K562 (cell line): ENCODE measurements around the gene RMP24.

Experiments
- ATAC-seq: fragments of 200-7000 bp; cut with Tn5 transposase; 3 replicates; pipeline ENCODE4 v1.9.1; 2020; ENCODE audit warnings: moderate library complexity
- BruUV-seq: library from RNA; stranded (reverse); fragments of 400-500 nt; replicated peaks from 2 replicates; lab custom pipeline; 2021; lab: Mats Ljungman, UMichigan
- CTCF ChIA-PET: fragments of 300-600 bp; formaldehyde crosslinking; extraction: SDS; loops from one replicate; lab custom pipeline; 2021; ENCODE audit warnings: low intra/inter-chr PET ratio; lab: Yijun Ruan, JAX
- POLR2A ChIA-PET: fragments of 300-600, 350-650 bp; sonication (Branson Sonifier 250); formaldehyde crosslinking; extraction: SDS; loops from one replicate; lab custom pipeline; 2021; ENCODE audit warnings: antibody characterized with exemption, inconsistent platforms; lab: Yijun Ruan, JAX
- DNase-seq, 4 experiments: peaks; one replicate each; pipeline versions ENCODE4 v3.0.0 to v3.0.0-alpha.2; 2011 to 2018; ENCODE audit warnings: low spot score in 3 of 4, mixed read lengths in 3 of 4; ENCODE audit errors: extremely low read depth in 1 of 4
- FAIRE-seq: peaks from 2 replicates; lab custom pipeline; 2011; peaks lifted over from hg19 to GRCh38; lab: Jason Lieb, UNC
- H2AFZ ChIP-seq: 2 replicates; pipeline ENCODE4 v1.6.0; 2011; ENCODE audit warnings: low read depth, low read length, control low read depth, inconsistent platforms
- H3K27ac ChIP-seq: fragments of 200-600 bp; 3 replicates; pipeline ENCODE4 v1.8.0; 2011; ENCODE audit warnings: low read depth, mild to moderate bottlenecking, control low read depth, inconsistent platforms, low read length, moderate library complexity, mixed read lengths; ENCODE audit errors: extremely low read depth
- H3K27me3 ChIP-seq, 2 experiments: fragments of 300-600 bp in 1 of 2; 2 replicates in 1 of 2; 3 replicates in 1 of 2; pipeline versions ENCODE4 v1.6.0 to v1.8.0; 2011; ENCODE audit warnings: inconsistent platforms in 2 of 2, low read length in 2 of 2, mild to moderate bottlenecking in 1 of 2, mixed read lengths in 1 of 2, moderate library complexity in 1 of 2; ENCODE audit not compliant: control insufficient read depth in 2 of 2, insufficient read depth in 2 of 2
- H3K36me3 ChIP-seq: fragments of 300-600 bp; 3 replicates; pipeline ENCODE4 v1.8.0; 2011; ENCODE audit warnings: mild to moderate bottlenecking, low read length, inconsistent platforms; ENCODE audit not compliant: control insufficient read depth, insufficient read depth
- H3K4me1 ChIP-seq, 2 experiments: fragments of 200-600 bp in 1 of 2; replicated peaks in 1 of 2; 2 replicates in 1 of 2; 3 replicates in 1 of 2; pipeline versions ENCODE4 v1.5.1 to v1.8.0; 2011; ENCODE audit warnings: inconsistent platforms in 2 of 2, low read length in 2 of 2, mild to moderate bottlenecking in 1 of 2, mixed read lengths in 1 of 2, moderate library complexity in 1 of 2; ENCODE audit not compliant: control insufficient read depth in 2 of 2, insufficient read depth in 2 of 2
- H3K4me2 ChIP-seq: 2 replicates; pipeline ENCODE4 v1.6.1; 2011; ENCODE audit warnings: low read length, control low read depth, inconsistent platforms, mixed read lengths; ENCODE audit not compliant: insufficient read depth
- H3K4me3 ChIP-seq: fragments of 200-600 bp; sonication (generic), shearing (Covaris generic); 2 replicates; pipeline ENCODE4 v1.5.1; 2016; ENCODE audit warnings: control low read depth, inconsistent platforms
- H3K79me2 ChIP-seq: fragments of 200-600 bp; 3 replicates; pipeline ENCODE4 v1.8.0; 2011; ENCODE audit warnings: low read length, inconsistent platforms; ENCODE audit not compliant: control insufficient read depth, insufficient read depth
- H3K9ac ChIP-seq, 2 experiments: 2 replicates each; pipeline versions ENCODE4 v1.6.0 to v1.6.1; 2011; ENCODE audit warnings: low read depth in 2 of 2, low read length in 2 of 2, control low read depth in 1 of 2, inconsistent platforms in 1 of 2, mild to moderate bottlenecking in 1 of 2, mixed read lengths in 1 of 2; ENCODE audit not compliant: insufficient read depth in 1 of 2
- H3K9me1 ChIP-seq: one replicate; pipeline ENCODE4 v1.6.0; 2011; ENCODE audit warnings: inconsistent platforms, mild to moderate bottlenecking, low read length, moderate library complexity; ENCODE audit not compliant: control insufficient read depth, insufficient read depth
- H3K9me3 ChIP-seq: replicated peaks from 2 replicates; pipeline ENCODE4 v1.5.1; 2011; ENCODE audit warnings: low read depth, low read length, inconsistent platforms; ENCODE audit not compliant: control insufficient read depth, insufficient read depth
- H4K20me1 ChIP-seq: replicated peaks from 2 replicates; pipeline ENCODE4 v1.6.1; 2011; ENCODE audit warnings: low read length, inconsistent platforms, mixed read lengths; ENCODE audit not compliant: control insufficient read depth, insufficient read depth
- FIP1L1 ChIP-seq: fragments of 200-400 bp; formaldehyde crosslinking; IDR thresholded peaks from 2 replicates; pipeline ENCODE4 v1.6.1; 2018; ENCODE audit warnings: mild to moderate bottlenecking, low read depth, low read length; ENCODE audit not compliant: poor library complexity, severe bottlenecking
- HDAC2 ChIP-seq: fragments of 450-650 bp; IDR thresholded peaks from 2 replicates; pipeline ENCODE4 v1.6.1; 2016; ENCODE audit warnings: mild to moderate bottlenecking
- SIRT6 ChIP-seq: IDR thresholded peaks from one replicate; pipeline ENCODE4 v1.6.1; 2012; ENCODE audit warnings: low read depth, mild to moderate bottlenecking, control low read depth, inconsistent platforms, low read length, moderate library complexity
- ZKSCAN1 ChIP-seq: fragments of 150-350 bp; IDR thresholded peaks from 2 replicates; pipeline ENCODE4 v1.6.1; 2016; ENCODE audit warnings: low read depth, low read length
- ZKSCAN8 ChIP-seq: fragments of 200-800 bp; sonication (Bioruptor generic); IDR thresholded peaks from 2 replicates; pipeline ENCODE4 v1.6.1; 2016; ENCODE audit warnings: missing genetic modification characterization, missing compliant biosample characterization
- ZNF165 ChIP-seq: fragments of 250-450 bp; sonication (Bioruptor Pico); IDR thresholded peaks from 2 replicates; pipeline ENCODE4 v1.4.0; 2020; ENCODE audit warnings: borderline replicate concordance
- ZNF212 ChIP-seq: fragments of 450-650 bp; formaldehyde crosslinking; IDR thresholded peaks from 2 replicates; pipeline ENCODE4 v1.4.0; 2020; ENCODE audit warnings: mild to moderate bottlenecking
- ZNF436 ChIP-seq: fragments of 250-450, 450-650 bp; sonication (Bioruptor Pico); formaldehyde crosslinking; IDR thresholded peaks from 2 replicates; pipeline ENCODE4 v1.7.0; 2020; ENCODE audit warnings: mild to moderate bottlenecking
- in situ Hi-C: fragments of 300-500 bp; cut with MboI; formaldehyde crosslinking; loops from 4 replicates; pipeline ENCODE4 v1.15.0; 2018; ENCODE audit warnings: inconsistent platforms, mixed read lengths
- intact Hi-C: fragments of 100-400 bp; cut with micrococcal nuclease; formaldehyde crosslinking; loops from 2 replicates; pipeline ENCODE4 v1.14.2; 2022
- TF ChIP-seq, protein P1 (sequence below): sonication (generic); formaldehyde crosslinking; IDR thresholded peaks from 2 replicates; pipeline ENCODE4 v1.4.0; 2020; ENCODE audit warnings: mild to moderate bottlenecking, missing genetic modification reagents

The RMP24 gene

DNA sequence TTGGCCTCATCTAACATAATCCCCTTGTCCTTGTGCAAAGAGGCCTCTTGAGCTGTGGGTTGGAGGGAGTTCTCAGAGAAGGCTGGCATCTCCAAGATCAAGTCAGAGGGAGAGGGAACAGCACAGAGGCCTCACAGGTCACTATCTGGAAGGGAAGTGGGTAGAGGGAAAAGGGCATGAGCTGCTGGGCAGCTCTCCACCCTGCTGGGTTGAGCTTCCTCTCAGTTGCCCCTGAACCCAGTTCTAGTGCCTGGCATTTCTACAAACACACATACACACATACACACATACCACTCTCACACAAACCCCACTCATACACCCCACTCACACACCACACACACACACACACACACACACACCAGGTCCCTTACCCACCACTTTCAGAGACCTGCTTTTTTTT is 30.3 kb upstream of the RMP24 start:
- H3K9ac ChIP-seq: no peak overlapping the region
- H3K27me3 ChIP-seq: peaks cover 0 to 5% of the 10 kb centered on the region in 2 experiments; a peak in 3 of 5 replicates
- DNase-seq (no peak), ATAC-seq (no peak), FAIRE-seq (no peak)
- H3K36me3 ChIP-seq: no peaks in the 10 kb centered on the region
- no peak overlapping the region for H3K4me3 ChIP-seq
- ChIA-PET CTCF (no interaction called here), POLR2A (interaction anchor here (0.6 to 1.7 kb wide), 3 partner anchors 9 to 30 kb away, joined by 3 to 5 read pairs (median 3); partner anchors contain the start of gene RMP24)
- H3K9me1 ChIP-seq: no peaks in the 10 kb centered on the region
- H4K20me1 ChIP-seq: no peaks in the 10 kb centered on the region
- intact Hi-C loops: no loop called here
- no peaks in the 10 kb centered on the region for H3K9me3 ChIP-seq
- H3K27ac ChIP-seq: no peak overlapping the region
- no peaks in the 10 kb centered on the region for H3K79me2 ChIP-seq
- TF ChIP-seq, protein P1, sequence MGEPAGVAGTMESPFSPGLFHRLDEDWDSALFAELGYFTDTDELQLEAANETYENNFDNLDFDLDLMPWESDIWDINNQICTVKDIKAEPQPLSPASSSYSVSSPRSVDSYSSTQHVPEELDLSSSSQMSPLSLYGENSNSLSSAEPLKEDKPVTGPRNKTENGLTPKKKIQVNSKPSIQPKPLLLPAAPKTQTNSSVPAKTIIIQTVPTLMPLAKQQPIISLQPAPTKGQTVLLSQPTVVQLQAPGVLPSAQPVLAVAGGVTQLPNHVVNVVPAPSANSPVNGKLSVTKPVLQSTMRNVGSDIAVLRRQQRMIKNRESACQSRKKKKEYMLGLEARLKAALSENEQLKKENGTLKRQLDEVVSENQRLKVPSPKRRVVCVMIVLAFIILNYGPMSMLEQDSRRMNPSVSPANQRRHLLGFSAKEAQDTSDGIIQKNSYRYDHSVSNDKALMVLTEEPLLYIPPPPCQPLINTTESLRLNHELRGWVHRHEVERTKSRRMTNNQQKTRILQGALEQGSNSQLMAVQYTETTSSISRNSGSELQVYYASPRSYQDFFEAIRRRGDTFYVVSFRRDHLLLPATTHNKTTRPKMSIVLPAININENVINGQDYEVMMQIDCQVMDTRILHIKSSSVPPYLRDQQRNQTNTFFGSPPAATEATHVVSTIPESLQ (CRISPR knock-in tag): no peak
- TF ChIP-seq ZNF212 (CRISPR knock-in tag) (no peak), ZKSCAN8 (CRISPR knock-in tag) (no peak), HDAC2 (no peak), SIRT6 (no peak), ZNF436 (no peak), ZKSCAN1 (no peak), FIP1L1 (no peak), ZNF165 (CRISPR knock-in tag) (no peak)
- TF ChIP-seq, all 486 proteins: peak for 0
- H3K4me2 ChIP-seq: no peak overlapping the region
- H3K4me1 ChIP-seq: no peaks in the 10 kb centered on the region; a peak in 1 of 5 replicates
- in situ Hi-C loops: no loop called here
- no peak overlapping the region for H2AFZ ChIP-seq
- no TSS peak for BruUV-seq
